Measurements from ENCODE around the gene MMP24OS. TPM values are rescaled to one million over a fixed set of nuclear protein-coding genes. Genes with fewer than 3 reads are reported as not detected.

Gene MMP24OS
- total and polyA plus RNA-seq, 2 donors (not counting 3 experiments of a cell fraction or from before 2014, with no cell fraction given), result 35.1 to 55.6 TPM

DNA sequence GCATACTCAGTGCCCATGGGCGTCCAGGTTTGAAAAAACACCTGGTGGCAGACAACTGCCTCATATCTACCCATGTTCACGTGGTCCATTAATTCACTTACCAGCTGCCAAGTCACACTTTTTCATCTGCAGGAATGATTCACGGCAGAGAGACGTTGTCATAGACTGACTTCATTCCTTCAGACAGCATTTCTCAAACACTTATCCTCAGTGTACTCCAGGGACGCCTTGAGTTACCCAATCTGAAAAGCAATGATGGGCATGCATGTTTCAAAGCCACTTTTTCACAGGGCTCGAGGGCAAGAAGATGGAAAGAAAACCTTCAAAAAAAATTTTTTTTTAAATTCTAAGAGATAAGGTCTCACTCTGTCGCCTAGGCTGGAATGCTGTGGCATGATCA is 6.0 kb downstream of the MMP24OS start:
- peaks cover 5% of the 10 kb centered on the region for H3K79me2 ChIP-seq (ENCODE audit: control insufficient read depth, insufficient read depth, low read length)
- no peak overlapping the region for H3K27ac ChIP-seq (ENCODE audit: insufficient read depth, low read depth, low read length)
- peaks cover 0 to 4% of the 10 kb centered on the region in 2 experiments for H3K36me3 ChIP-seq (ENCODE audit: control insufficient read depth in 2 of 2, extremely low read depth in 1 of 2, insufficient read depth in 2 of 2, low read length in 2 of 2)
- no TSS peak for BruUV-seq (replicated peaks)
- no peak overlapping the region for H3K4me3 ChIP-seq (replicated peaks in 1 of 3; ENCODE audit: insufficient read depth in 1 of 3, low read depth in 1 of 3, low read length in 3 of 3)
- H3K9ac ChIP-seq (replicated peaks; ENCODE audit: extremely low read depth, insufficient read depth, low read length), result no peak overlapping the region
- no peak overlapping the region for H2AFZ ChIP-seq (ENCODE audit: low read depth, low read length)
- CTCF ChIA-PET, result interaction anchor here (0.6 to 11.4 kb wide), 5 partner anchors 98 to 177 kb away, joined by 3 to 177 read pairs (median 7); partner anchors contain the start of genes EDEM2 and GDF5
- DNase-seq (ENCODE audit: low read depth, low spot score) (no peak), FAIRE-seq (no peak)
- POLR2A ChIA-PET, result no interaction called here
- intact Hi-C loops (cut with micrococcal nuclease) (no loop called here), dilution Hi-C loops (cut with MboI; ENCODE audit: extremely low pct_ligation_motif_present, low sequenced_read_pairs) (loop anchor here (25.0 kb wide), 1 partner anchor 435 kb away; the partner anchor contains the start of gene NCOA6)
- no peak for TF ChIP-seq JUN (IDR thresholded peaks at IDR 0.05; ENCODE audit: borderline replicate concordance, insufficient read depth, insufficient read length, low read depth)
- TF ChIP-seq, protein P1, sequence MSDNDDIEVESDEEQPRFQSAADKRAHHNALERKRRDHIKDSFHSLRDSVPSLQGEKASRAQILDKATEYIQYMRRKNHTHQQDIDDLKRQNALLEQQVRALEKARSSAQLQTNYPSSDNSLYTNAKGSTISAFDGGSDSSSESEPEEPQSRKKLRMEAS (IDR thresholded peaks at IDR 0.05; ENCODE audit: insufficient read depth, insufficient read length), result no peak
- no peak for TF ChIP-seq FOS (IDR thresholded peaks at IDR 0.05; ENCODE audit: borderline replicate concordance, insufficient read depth, low read length)
- TF ChIP-seq, protein P2, sequence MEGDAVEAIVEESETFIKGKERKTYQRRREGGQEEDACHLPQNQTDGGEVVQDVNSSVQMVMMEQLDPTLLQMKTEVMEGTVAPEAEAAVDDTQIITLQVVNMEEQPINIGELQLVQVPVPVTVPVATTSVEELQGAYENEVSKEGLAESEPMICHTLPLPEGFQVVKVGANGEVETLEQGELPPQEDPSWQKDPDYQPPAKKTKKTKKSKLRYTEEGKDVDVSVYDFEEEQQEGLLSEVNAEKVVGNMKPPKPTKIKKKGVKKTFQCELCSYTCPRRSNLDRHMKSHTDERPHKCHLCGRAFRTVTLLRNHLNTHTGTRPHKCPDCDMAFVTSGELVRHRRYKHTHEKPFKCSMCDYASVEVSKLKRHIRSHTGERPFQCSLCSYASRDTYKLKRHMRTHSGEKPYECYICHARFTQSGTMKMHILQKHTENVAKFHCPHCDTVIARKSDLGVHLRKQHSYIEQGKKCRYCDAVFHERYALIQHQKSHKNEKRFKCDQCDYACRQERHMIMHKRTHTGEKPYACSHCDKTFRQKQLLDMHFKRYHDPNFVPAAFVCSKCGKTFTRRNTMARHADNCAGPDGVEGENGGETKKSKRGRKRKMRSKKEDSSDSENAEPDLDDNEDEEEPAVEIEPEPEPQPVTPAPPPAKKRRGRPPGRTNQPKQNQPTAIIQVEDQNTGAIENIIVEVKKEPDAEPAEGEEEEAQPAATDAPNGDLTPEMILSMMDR (IDR thresholded peaks at IDR 0.05; ENCODE audit: extremely low read depth in 1 of 2, insufficient read depth in 1 of 2, low read depth in 1 of 2, low read length in 2 of 2), result no peak
- TF ChIP-seq POLR2A (IDR thresholded peaks at IDR 0.05; ENCODE audit: low read depth, low read length), result no peak
- no peak for TF ChIP-seq POLR2AphosphoS5 (IDR thresholded peaks at IDR 0.05; ENCODE audit: insufficient read depth, low read depth, low read length)
- no peak for TF ChIP-seq EZH2 (IDR thresholded peaks at IDR 0.05; ENCODE audit: borderline replicate concordance, low read depth, low read length, severe bottlenecking)
- TF ChIP-seq GATA2 (IDR thresholded peaks at IDR 0.05; ENCODE audit: insufficient read depth, insufficient read length, low read depth, low read length), result no peak
- TF ChIP-seq MYC (IDR thresholded peaks at IDR 0.05; ENCODE audit: low read depth, low read length), result no peak
- no peaks in the 10 kb centered on the region for H3K9me3 ChIP-seq (replicated peaks; ENCODE audit: control insufficient read depth, insufficient read depth, low read length)
- no peak overlapping the region for H3K4me2 ChIP-seq (ENCODE audit: insufficient read depth, low read length)
- H3K9me1 ChIP-seq (replicated peaks; ENCODE audit: control insufficient read depth, extremely low read depth, insufficient read depth, low read length), result no peaks in the 10 kb centered on the region
- H3K27me3 ChIP-seq (ENCODE audit: control insufficient read depth in 2 of 2, insufficient read depth in 2 of 2, low read length in 2 of 2), result no peaks in the 10 kb centered on the region
- H4K20me1 ChIP-seq (replicated peaks; ENCODE audit: control insufficient read depth, extremely low read depth, insufficient read depth, low read length), result no peaks in the 10 kb centered on the region
- H3K4me1 ChIP-seq (ENCODE audit: control insufficient read depth, extremely low read depth, insufficient read depth, low read length), result peaks cover 4% of the 10 kb centered on the region
